Fibroblast of villous mesenchyme (primary cell): ENCODE measurements around the gene SMC4. TPM values are rescaled to one million over a fixed set of nuclear protein-coding genes. Genes with fewer than 3 reads are reported as not detected.

ENCODE experiments used
- DNase-seq: peaks from one replicate; pipeline ENCODE4 v3.0.0-alpha.2; 2010; ENCODE audit warnings: low read depth
- H3K4me3 ChIP-seq: 2 replicates; pipeline ENCODE4 v1.5.1; 2011; ENCODE audit warnings: low read depth, mild to moderate bottlenecking, low read length
- total RNA-seq: library from RNA; depleted of rRNA; stranded (reverse); fragments of >200 nt; gene quantifications from 2 replicates; pipeline ENCODE4 v1.2.3, GENCODE V29; 2012
- TF ChIP-seq, protein P1 (sequence below): IDR thresholded peaks from 2 replicates; pipeline ENCODE4 v1.5.1; 2012; ENCODE audit warnings: low read depth, mild to moderate bottlenecking, low read length; ENCODE audit not compliant: insufficient read depth

Gene SMC4
- total RNA-seq, 1 donor = 88.5 TPM

GRCh38 chr3:160473221-160473620 lies 73.8 kb downstream of the SMC4 start:
- TF ChIP-seq, protein P1, sequence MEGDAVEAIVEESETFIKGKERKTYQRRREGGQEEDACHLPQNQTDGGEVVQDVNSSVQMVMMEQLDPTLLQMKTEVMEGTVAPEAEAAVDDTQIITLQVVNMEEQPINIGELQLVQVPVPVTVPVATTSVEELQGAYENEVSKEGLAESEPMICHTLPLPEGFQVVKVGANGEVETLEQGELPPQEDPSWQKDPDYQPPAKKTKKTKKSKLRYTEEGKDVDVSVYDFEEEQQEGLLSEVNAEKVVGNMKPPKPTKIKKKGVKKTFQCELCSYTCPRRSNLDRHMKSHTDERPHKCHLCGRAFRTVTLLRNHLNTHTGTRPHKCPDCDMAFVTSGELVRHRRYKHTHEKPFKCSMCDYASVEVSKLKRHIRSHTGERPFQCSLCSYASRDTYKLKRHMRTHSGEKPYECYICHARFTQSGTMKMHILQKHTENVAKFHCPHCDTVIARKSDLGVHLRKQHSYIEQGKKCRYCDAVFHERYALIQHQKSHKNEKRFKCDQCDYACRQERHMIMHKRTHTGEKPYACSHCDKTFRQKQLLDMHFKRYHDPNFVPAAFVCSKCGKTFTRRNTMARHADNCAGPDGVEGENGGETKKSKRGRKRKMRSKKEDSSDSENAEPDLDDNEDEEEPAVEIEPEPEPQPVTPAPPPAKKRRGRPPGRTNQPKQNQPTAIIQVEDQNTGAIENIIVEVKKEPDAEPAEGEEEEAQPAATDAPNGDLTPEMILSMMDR = no peak
- H3K4me3 ChIP-seq = no peak overlapping the region
- peak; percentile 23 for DNase-seq

- TF ChIP-seq, protein P1 = no peak
- H3K4me3 ChIP-seq = no peak overlapping the region
- peak; percentile 88 for DNase-seq
These were observed 74.5 kb downstream of the SMC4 start for GRCh38 chr3:160473978-160474377.

DNA sequence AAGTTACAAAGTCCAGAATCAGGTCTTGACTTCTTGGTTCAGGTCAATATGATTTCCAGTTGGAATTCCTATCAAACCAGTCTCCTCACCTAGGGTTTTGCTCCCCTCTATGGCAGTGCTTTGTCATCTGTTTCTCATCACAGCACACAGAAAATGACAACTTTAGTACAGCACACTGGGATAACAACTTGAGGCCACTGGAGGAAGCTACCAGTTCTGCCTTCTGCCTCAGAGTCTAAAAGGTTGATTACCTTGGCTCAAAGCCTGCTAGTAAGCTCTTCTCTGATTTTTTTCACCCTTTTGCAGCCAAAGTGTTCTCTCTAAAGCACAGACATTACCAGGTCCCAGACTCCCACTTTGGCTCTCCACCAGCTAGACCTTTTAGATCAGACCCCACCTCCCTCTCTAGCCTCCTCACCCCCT lies 75.0 kb downstream of the SMC4 start:
- H3K4me3 ChIP-seq = no peak overlapping the region
- TF ChIP-seq, protein P1 = no peak
- peak; percentile 63 for DNase-seq

- TF ChIP-seq, protein P1 = no peak
- DNase-seq = no peak
- no peak overlapping the region for H3K4me3 ChIP-seq
These were observed 75.7 kb downstream of the SMC4 start for GRCh38 chr3:160475153-160475552.

GRCh38 chr3:160475884-160476283 lies 76.4 kb downstream of the SMC4 start:
- DNase-seq = no peak
- TF ChIP-seq, protein P1 = no peak
- no peak overlapping the region for H3K4me3 ChIP-seq

DNA sequence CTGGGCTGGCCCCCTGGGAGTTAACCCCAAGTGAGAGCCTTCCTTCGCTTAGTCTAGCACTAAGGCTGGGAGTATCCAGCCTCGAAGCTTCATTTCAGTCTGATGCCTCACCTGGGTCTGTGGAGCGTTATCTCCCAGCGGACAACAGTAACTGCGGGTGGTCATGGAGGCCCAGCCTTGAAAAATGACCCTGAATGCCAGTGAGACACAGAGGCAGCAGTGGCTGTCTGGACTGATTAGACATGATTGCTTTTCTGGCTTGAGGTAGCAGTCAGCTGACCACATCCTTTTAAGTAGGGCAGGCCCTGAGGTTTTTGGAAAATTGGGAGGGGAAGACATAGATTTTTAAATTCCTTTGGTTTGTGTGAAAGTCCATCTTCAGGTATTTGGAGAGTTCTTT lies 78.3 kb downstream of the SMC4 start:
- DNase-seq = no peak
- TF ChIP-seq, protein P1 = no peak
- no peak overlapping the region for H3K4me3 ChIP-seq

GRCh38 chr3:160478338-160478737 lies 78.9 kb downstream of the SMC4 start:
- TF ChIP-seq, protein P1 = no peak
- H3K4me3 ChIP-seq = no peak overlapping the region
- peak; percentile 65 for DNase-seq
